CD4-positive, alpha-beta T cell treated with Interleukin-6 at 100 ng/mL for 8 hours (primary cell): ENCODE measurements around the gene HS1BP3.
A peak's percentile ranks its signal among the peaks of the same experiment; 100 is the strongest.

ENCODE experiments used
- DNase-seq: peaks from one replicate; pipeline ENCODE4 v3.0.0-alpha.2; 2020; ENCODE audit warnings: mixed read lengths, low spot score

HS1BP3 gene, protein sequence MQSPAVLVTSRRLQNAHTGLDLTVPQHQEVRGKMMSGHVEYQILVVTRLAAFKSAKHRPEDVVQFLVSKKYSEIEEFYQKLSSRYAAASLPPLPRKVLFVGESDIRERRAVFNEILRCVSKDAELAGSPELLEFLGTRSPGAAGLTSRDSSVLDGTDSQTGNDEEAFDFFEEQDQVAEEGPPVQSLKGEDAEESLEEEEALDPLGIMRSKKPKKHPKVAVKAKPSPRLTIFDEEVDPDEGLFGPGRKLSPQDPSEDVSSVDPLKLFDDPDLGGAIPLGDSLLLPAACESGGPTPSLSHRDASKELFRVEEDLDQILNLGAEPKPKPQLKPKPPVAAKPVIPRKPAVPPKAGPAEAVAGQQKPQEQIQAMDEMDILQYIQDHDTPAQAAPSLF

DNA sequence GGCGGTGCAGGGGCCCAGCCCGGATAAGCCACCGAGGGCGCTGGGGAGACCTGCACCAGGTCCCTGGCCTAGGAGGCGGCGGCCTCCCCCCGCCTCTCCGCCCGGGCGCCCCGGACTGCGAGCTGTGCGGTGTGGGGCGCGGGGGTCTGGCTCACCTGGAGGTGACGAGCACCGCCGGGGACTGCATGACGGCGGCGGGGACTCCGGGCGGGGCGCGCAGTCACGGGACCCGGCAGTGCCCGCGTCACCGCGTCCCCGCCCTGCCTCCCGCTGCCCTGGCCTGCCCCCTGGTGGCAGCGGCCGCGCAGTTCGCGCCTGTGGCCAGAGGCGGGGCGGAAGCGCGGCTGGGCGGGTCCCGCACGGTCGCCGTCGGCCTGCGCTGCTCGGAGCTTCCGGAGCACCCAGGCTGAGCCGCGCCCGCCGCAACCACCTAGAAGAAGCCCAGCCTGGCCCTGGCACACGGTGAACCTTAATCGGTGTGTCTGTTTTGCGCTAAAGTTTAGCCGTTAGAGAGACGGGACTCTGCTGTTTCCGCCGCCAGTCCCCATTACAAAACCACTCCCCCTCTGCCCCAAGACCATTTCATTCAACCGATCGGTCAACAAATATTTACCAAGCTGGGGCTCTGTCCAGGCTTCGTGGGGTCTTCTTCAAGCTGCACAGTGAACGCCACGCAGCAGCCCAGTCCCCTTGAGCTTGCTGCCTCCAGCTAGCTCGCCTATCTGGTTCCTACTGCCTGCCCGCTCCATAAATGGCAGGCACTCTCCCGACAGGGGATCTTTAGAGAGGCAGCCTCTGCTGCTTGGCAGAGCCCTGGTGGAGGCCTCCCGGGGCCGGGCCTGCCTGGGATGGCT is at the start of gene HS1BP3:
HS1BP3 (minus strand) TSS at position 222 of the 854 bp plus-strand sequence; CDS start at position 187, 35 bp downstream.
- DNase-seq = peak; percentile 86

DNA sequence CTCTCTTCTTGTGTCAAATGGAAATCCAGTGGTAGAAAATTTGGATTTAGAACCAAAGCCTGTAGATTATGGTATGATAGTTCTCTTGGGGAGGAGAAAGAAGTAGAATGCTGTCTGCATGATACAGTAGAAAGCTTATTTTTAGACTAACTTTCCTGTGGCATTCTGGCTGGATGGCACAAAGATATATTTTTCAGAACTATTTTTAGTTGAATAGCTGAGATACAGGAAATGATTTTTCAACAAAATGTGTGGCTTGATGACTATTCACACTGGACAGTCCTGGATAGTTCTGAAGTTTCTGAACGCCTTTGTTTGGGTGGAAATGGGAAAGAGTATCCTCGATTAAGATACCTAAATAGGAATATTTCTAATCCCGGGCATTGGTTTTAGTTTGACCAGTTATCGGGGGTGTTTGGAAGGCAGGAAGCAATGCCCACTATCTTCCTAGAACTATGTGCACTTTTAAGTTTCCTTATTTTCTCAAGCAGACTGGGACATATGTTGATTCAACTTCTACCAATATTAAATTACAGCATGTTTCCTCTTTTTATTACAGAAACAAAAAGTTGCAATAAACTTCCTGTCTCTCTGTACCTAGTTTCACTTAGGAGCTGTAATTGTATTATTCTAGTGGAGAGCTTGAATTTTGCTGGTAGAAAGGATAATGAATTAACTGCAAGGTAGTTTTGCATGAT is 48.2 kb upstream of the HS1BP3 start:
- no peak for DNase-seq

DNA sequence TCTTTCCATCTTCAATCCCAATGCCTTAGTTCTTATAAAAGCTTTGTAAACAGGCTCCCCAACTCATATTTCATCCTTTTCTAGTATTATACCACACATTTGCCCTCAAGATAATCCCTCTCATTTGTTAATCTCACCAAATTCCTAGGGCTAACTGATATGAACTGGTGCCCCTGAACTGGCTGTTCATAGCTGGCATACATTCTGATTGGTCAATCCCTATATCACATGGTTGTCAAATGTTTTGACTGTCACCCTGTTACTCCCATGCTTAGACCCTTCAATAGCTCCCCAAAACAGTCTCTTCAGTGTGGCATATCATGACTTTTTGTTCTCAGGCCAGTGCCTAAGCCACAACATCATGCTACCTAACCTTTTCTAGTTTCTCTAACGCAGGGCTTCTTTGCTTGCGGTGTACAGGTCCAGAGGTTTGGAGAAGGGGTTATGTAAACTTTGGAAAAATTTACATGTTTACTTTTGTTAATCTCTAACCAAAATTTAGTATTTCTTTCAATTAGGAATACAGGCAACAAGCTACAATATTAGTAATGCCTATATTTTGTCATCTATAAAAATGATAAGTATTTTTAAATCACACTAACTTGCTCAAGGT is 46.5 kb upstream of the HS1BP3 start:
- DNase-seq = no peak

DNA sequence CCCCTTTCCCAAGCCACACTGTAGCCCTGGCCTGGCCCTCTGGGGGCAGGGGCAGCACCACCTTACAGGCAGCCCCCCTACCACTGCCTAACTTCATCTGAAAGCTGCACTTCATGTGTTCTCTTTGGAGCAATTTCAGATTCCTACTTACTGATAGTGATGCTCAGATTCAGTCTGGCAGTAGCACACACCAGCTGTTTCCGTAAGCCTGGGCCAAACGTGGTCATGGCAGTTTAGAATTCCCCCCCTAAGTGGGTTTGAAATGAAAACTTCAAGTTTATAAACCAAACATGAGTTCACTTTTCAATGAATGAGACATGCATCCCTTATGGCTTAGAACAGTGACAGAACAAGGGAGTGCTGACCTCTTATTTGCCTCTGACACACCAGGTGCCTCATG is 45.5 kb upstream of the HS1BP3 start:
- no peak for DNase-seq

DNA sequence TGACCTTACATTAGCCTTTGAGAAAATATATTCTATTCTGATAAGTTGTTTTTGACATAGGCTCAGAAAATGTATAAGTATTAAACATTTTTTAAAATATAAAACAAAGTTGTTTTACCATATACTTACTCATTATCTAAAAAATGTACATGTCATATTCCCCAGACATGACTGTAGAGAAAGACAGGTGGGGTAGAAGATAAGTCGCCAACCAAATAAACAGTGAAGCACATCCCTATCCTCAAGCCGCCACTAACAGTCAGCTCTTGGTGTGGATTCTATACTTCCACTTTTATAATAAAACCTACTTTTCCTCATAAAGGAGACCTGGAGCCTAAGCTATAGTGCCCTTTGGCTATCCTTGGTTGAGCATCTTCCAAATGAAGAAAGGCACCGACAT is 42.4 kb upstream of the HS1BP3 start:
- no peak for DNase-seq

DNA sequence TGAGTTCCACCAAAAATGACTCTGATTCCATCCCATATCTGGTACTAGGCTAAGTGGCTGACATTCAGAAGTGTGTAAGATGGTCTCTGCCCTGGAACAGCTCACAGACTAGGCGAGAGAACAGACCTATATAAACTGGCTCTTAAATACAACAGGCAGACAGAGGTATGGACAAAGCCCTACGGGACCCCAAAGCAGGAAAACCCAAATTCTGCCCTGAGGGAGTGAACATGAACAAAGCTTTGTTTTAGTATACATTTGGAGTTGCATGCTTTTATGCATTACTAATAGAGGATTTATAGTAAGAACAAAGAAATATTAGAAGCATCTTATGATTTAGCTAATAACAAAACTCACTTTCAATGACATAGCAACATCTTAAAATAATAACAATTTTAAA is 41.2 kb upstream of the HS1BP3 start:
- DNase-seq = no peak

DNA sequence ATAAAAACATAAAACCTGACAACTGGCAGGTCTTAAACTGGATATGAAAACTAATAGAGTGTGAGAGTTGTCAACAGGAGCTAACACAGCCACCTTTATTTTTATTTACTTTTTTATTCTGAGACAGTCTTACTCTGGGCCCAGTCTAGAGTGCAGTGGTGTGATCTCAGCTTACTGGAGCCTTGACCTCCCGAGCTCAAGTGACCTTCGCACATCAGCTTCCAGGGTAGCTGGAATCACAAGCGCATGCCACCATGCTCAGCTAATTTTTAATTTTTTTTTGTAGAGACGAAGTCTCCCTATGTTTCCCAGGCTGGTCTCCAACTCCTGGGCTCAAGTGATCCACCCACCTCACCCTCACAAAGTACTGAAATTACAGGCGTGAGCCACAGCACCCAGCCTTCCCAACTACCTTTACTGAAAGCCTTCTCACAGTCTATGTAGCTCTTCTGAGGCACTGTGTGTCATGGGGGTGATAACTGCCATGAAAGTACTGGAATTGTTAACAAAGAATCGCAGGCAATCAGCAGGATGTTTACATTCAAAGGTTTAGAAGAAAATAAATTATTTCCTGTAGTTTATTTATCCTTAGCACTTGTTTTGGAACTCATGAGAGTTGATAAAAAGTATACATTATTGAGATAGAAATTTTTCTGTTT is 40.3 kb upstream of the HS1BP3 start:
- no peak for DNase-seq

DNA sequence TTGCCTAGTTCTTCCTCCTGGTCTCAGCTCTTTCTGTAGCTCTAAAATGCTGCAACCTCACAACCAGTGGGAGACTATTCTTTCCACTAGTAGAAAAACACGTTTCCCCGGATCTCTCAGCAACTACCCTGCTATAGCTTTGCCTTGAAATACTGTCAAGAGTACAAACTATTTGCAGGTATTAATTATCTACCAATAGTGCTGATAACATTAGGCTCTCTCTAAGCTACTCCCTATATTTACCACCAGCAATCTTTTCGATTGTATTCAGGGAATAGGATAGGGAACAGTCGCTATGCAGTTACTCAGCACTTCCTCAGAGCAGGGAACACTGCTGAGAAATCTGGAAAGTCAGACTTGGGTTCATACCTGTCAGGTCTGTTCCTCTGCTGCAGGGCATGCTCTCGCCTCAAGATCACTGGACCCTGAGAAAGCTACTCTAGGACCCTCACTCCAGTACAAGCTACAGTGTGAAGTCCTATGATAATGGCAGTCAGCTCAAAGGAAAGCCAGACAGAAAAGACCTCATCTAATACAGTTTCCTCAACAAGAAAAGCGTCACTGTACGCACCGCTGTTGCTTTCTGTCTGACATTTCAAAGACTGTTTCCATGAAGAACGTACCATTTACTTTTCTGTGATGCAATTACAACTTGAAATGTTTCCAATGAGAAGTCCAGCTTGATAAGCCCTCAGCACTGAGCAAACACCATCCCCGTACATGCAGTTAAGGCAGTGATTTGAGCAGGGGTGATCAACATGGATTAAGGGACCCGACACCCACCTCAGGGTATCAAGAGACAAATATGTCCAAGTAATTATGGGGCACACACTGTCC is 38.7 kb upstream of the HS1BP3 start:
- DNase-seq = no peak

DNA sequence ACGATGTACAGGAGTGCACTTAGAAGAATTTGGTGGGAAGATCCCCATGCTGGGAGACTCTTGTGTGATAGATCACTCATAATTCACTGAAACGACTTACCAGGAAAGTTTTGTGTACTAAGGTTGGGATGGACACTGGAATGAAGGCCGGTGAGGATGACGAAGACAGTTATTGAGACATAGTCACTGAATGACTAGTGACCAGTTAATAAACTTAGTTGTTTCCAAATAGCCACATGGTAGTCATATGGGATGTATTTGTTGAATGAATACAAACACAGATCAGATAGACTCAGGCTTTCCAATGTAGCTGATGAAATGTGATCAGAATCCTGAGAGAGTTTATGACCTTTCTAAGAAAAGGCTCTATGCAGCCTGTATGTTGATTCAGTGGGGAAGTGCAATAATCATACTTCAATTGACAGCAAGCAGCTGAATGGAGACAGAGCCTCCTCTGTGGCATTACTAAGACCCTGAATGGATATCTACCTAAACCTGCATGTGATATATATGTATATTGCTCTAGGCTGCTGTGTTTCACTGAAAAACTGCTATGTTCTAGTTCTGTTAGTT is 36.4 kb upstream of the HS1BP3 start:
- no peak for DNase-seq

DNA sequence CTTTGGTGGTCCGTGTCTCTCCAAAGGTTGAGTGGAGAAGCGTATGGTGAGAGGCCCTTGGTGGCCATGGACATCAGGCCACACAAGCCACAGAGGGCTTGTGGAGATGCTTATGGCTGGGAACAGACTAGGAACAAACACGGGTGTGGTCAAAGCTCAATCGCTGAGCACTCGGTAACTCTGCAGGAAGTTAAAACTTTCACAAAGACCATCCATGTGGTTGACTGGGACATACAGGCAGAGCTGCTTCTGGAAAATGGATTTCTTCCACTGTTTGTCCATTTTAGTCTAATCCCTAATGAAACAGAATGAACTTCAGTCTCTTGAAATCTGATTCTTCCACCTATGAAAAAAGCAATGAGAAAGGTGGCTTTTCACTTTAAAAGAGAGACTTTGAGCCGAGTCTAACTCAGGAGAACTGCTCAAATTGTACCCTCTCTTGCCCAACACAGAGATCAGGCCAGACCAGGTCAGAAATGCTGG is 33.7 kb upstream of the HS1BP3 start:
- DNase-seq = no peak

DNA sequence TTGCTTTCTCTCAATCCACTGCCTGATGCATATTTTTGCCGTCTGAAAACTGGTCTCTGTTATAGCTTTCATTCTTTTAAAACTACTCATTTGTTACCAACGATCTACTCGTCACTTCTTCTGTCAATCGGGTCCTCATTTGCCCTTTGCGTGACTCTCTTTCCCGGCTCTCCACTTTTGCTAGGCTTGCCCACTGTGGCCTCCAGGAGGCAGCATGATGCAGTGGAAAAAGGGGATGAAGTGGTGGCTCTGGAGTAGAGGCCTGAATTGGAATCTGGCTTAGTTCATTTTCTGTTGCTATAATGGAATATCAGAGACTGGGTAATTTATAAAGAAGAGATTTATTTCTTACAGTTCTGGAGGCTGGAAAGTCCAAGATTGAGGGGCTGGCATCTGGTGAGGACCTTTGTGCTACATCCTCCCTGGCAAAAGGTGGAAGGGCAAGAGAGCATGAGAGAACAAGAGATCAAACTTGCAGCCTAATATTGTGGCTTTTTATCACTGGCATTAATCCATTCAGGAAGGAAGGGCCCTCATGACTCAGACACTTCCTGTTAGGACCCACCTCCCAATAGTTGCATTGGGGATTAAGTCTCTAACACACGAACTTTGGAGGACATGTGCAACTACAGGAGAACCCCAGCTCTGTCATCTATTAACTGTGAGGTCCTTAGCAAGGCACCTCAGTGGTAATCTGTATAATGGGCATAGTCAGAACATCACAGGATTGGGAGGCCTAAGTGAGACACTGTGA is 31.4 kb upstream of the HS1BP3 start:
- DNase-seq = no peak

DNA sequence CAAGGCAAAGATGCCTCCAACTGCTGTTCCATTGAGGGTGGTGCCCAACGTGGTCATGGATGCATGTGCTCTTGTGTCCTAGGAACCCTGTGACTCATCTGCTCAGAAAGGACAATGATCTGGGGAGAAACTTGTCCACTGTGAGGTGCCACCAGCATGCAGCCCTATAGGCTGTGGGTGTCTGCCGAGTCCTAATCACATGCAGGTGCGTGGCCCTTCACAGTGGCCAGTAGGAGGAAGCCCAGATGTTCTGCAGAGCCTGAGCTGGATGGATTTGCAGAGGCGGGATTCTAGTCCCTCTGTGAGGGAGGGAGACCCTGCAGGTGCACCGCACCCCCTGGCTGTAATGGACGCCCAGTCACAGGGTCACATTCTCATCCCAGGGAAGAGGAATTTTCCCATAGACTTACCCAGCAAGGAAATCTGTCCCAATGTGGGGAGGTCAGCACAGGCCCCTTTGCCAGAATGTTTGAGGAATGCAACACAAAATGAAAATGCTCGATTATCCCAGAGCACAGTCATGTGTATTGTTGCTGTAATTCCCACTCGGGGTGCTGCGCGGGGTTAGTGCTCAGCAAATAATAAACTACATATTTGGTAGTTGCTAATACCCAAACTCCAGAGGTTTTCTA is 30.0 kb upstream of the HS1BP3 start:
- DNase-seq = no peak

DNA sequence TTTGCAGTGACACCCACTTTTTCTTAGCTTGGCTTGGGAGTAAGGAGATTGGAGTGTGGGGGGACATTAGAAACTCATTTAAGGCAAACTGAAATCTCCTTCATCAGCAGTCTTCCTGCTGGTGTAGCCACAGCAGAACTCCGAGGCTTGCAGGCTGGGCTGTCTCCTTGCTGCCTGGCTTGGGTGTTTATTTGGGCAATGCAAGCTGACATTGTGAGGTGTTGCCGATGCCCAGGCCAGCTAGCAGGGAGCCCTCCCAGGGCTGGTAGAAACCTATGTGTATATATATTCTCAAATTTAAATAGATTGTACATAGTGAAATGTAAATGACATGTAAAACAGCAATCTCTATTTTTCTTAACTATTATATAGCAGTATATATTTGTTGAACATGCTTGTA is 27.9 kb upstream of the HS1BP3 start:
- DNase-seq = no peak

DNA sequence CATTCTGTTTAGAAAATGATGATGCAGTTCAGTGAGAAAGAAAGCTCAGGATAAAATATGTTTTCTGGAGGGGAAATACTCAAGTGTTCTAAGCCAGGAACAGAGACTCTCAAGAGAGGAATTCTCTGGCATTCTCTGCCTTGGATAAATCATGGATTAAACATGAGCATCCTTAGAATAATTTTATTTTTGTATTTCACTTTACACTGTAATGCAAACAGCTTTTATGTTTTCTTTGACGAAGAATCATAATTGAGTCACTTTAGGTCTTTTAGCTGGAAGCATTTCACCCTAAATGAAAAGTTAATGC is 27.1 kb upstream of the HS1BP3 start:
- DNase-seq = no peak

DNA sequence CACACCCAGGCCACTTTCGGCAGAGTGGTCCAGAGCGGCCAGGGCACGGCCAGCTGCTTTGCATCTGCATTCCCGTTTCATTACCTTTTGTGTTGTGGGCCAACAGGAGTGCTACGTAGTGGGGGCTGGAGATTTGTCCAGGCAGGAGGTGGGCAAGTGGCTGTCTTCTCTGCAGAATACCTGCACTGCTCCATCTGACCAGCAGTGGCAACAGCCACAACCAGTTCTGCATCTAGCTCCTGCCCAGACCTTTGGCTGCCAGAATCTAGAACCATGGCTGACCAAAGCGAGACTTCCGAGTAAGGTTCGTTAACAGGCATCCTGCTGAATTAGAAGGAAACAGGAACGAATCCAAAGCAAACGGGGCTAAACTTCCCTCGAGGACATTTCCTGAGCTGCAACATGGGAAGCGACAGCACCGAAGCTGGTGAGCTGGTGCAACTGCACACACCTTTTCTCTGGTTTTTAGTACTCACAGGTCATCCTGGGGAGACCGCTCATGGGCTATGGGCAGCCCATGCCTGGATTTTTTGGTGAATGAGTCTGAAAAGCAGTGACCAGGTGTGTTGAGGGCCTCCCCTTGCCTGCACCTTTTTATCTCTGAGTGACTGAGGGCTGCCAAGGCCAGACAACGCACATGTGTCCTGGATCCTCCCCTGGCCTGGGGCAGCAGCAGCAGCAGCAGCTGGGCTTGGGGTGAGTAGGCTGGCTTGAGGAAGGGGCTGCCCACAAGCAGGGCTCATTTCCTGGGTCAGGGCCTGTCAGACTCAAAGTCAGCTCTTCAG is 26.6 kb upstream of the HS1BP3 start:
- no peak for DNase-seq

DNA sequence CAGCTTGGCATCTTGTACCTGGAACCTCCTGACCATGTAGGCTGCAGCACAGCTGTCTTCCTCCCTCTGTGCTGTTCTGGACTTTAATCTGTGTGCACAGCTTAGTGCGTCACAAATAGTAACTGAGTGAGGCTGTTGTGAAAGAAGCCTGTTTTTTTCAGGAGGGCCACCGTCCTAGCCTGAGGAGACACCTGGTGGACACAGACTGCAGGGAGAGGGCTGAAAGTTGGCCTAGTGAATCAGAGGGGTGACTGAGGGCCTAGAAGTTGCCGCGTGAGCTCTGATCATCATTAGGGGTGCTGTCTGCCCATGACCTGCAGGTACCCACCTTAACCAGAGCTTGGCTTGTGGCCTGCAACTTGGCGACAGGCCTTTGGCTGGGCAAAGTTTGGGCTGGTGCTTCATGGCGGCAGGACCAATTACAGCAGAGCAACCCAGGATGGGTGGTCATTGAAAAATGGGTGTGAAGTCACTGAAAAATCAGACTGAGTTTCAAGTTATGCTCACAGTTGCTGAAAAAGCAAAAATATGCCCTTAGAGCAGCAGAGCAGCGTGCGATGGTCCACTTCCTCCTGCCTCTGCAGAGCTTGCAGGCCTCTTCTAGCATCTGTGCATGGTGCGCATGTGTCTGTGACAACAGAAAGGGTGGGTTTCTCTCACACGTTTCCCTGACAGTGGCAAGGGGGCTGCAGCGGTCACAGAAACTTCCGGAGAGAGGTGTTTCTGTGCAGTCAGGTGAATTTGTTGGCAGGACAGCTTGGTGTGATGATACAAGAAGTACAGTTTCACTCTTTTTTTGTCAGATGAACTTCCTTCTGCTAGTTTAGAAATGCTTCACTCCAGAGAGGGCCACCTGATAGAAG is 25.7 kb upstream of the HS1BP3 start:
- DNase-seq = no peak

DNA sequence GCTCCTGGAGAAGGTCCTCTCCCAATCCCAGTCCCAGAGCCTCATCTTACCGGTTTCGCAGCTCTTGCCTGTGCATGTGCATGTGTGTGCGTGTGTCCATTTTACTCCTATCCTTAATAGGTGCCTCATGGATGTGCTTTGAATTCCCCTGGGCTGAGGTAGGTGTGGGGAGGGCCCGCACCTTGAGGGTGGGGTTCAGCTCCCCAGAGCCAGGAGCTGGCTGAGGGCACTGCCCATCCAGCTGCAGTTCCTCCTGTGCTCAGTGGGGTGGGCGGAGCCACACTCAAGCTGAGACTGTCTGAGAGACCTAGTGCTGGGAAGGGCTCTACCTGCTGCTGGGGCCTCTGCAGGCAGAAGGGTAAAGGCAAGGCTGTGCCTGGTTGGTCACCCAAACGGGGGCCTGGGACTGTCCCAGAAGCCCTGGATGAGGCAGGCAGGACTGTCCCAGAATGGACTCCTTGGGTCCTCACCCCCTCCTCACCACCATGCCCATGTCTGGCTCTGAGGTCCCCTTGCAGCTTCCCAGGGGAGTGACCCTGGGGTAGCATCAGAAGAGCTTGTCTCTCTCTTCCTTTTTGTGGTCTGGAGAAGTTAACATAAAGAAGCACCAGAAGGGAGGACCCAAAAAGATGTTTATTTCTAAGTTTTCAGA is 24.9 kb upstream of the HS1BP3 start:
- DNase-seq = no peak
